Activated T-helper 17 cell treated with anti-CD3 and anti-CD28 coated beads, Interleukin-2, amount 50 U/mL, for 72 hours (primary cell): ENCODE measurements around the gene PSTPIP1. TPM values are rescaled to one million over a fixed set of nuclear protein-coding genes. Genes with fewer than 3 reads are reported as not detected.

Experiments
- ATAC-seq: fragments of 150-1000 bp; cut with Tn5 transposase; replicated peaks from 2 replicates; pipeline ENCODE4 v1.10.0; 2021; ENCODE audit warnings: mild to moderate bottlenecking, moderate library complexity
- H3K27ac Mint-ChIP-seq: one replicate; pipeline ENCODE4 v1.8.0; 2022; ENCODE audit warnings: mixed read lengths
- H3K27me3 Mint-ChIP-seq: one replicate; pipeline ENCODE4 v1.8.0; 2022; ENCODE audit warnings: mixed read lengths
- H3K36me3 Mint-ChIP-seq: one replicate; pipeline ENCODE4 v1.8.0; 2022; ENCODE audit warnings: low read depth, mild to moderate bottlenecking, mixed read lengths
- H3K4me1 Mint-ChIP-seq: one replicate; pipeline ENCODE4 v1.8.0; 2022; ENCODE audit warnings: mixed read lengths
- H3K4me3 Mint-ChIP-seq: one replicate; pipeline ENCODE4 v1.8.0; 2022; ENCODE audit warnings: mild to moderate bottlenecking, mixed read lengths
- H3K9me3 Mint-ChIP-seq: one replicate; pipeline ENCODE4 v1.8.0; 2022; ENCODE audit warnings: mixed read lengths
- total RNA-seq, 2 donors: library from RNA; stranded (reverse); gene quantifications; one replicate each; pipeline ENCODE4 v1.2.3, GENCODE V29; 2022

Gene PSTPIP1
- total RNA-seq, 2 donors from 2014 or later = 125 to 137 TPM

DNA sequence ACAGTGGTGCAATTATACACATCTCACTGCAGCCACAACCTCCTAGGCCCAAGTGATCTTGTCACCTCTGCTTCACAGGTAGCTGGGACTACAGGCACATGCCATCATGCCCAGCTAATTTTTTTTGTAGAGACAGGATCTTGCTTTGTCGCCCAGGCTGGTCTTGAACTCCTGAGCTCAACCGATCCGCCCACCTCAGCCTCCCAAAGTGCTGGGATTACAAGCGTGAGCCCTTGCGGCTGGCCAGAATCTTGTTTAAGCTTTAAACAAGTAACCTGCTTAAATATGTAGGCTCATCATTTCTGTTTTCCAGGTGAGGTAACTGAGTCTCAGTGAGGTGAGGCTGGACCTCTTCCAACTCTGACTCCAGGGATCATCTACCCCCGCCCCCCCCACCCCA is 7.7 kb upstream of the PSTPIP1 start:
- Mint-ChIP-seq H3K36me3 (peaks cover 8% of the 10 kb centered on the region), H3K4me1 (peaks cover 10% of the 10 kb centered on the region), H3K27ac (peak overlapping the region; percentile 98), H3K9me3 (no peaks in the 10 kb centered on the region), H3K4me3 (peak overlapping the region; percentile 85), H3K27me3 (no peaks in the 10 kb centered on the region)
- no peak for ATAC-seq

DNA sequence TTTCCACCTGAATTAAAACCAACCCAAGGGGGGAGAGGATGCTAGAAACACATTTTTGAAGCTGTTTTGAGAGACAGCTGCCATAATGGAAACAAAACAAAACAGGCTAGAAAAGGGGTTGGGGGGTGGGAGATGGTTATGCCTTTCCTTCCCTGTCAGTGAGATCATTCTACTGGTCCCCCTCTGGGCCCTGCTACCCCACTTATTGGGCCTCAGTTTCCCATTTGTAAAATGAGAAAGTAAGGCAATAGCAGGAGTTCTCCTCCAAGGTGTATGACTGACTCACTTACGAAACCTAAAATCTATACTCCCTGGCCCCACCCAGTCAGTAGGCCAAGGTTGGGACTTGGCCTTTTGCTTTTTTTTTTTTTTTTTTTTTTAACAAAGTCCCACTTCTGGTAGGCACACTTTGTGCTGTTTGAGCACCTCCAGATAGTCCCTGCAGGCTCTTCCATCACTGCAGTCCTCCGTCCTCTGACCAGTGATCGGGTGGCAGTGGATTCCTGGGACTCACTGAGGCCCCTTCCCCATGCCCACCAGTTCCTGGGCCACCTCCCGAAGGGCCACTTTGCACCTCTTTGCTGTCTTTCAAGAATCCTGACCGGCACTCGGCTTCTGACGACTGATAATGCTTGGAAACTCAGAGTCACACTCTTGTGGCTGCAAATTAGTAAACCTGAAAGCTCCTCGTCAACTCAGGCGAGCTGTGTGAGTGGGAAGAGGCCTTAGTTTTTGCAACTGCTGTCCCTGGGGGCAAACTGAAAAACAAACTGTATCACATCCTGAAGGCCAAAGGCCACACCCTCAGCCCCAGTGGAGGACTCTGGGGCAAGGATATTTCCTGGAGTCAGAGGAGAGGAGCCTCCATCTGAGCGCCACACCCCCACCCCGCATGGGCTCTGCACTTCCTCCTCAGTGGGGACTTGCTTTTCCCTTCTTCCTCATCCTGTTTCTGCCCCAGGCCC is 6.7 kb upstream of the PSTPIP1 start:
- no peaks in the 10 kb centered on the region for H3K9me3 Mint-ChIP-seq
- peaks cover 12% of the 10 kb centered on the region for H3K4me1 Mint-ChIP-seq
- no peaks in the 10 kb centered on the region for H3K27me3 Mint-ChIP-seq

DNA sequence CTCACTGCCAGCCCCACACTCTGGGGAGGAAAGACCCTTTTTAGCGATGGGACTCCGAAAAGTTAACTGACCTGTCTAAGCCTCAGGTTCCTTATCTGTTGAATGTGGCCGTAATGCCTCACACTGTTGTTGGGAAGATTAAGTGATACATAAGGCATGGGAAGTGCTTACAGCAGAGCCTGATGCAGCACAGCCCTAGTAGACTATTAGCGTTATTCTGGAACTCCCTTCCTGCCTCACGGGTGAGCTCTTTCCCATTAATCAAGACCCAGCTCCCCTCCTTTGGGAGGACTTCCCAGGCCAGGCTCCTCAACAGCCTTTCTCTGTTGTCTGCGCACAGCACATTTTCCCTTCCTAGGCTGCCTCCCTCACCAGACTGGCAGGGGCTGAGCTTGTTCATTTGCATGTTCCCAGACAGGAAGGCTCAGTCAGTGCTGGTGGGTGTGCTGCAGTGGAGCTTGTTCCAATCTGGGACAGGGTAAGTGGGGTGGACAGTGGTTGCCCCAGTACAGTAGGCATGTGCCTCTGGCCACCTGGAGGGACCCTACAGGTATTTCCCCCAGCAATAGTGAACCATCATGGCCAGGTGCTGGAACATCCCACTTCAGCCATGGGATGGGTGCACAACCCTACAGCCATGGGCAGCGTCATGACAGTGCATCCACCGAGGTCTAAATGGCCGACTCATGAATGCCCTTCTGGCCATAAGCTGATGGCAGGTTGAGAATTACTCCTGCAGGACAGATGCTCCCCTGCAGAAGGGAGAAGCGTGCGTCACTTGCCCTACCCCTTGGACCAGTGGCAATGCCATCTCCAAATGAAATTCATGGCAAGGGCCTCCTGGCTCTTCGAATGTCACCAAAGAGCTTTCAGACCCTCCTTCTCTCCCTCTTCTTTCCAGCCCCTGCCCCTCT is 5.8 kb upstream of the PSTPIP1 start:
- Mint-ChIP-seq H3K36me3 (peaks cover 8% of the 10 kb centered on the region), H3K27ac (peak overlapping the region; percentile 98), H3K9me3 (no peaks in the 10 kb centered on the region), H3K4me3 (peak overlapping the region; percentile 85), H3K4me1 (peaks cover 22% of the 10 kb centered on the region), H3K27me3 (no peaks in the 10 kb centered on the region)
- ATAC-seq = peak; percentile 16

More for the DNA sequence above, 6.7 kb upstream of the PSTPIP1 start:
- Mint-ChIP-seq H3K27ac (peak overlapping the region; percentile 98), H3K4me3 (peak overlapping the region; percentile 85), H3K36me3 (peaks cover 8% of the 10 kb centered on the region)
- peak; percentile 92 for ATAC-seq

DNA sequence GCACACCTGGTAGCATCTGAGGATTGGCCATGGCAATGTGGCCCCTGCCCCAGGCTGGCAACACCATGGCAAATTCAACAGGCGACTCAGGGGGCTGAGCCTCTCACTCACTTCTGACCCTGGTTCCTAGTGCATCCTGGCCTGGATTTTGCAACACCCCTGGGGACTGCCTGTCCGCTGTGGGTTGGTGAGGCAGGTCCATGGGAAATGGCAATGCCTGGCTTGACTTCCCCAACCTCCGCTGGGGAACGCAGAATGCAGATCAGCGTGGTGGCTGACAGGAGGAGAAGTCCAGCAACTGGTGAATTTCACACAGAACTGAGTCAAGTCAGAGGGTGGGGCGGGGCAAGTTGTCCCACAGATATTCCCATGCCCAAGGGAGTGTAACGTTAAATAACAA is 3.9 kb upstream of the PSTPIP1 start:
- H3K36me3 Mint-ChIP-seq = peaks cover 17% of the 10 kb centered on the region
- peaks cover 23% of the 10 kb centered on the region for H3K4me1 Mint-ChIP-seq
- ATAC-seq = no peak
- H3K27ac Mint-ChIP-seq = peak overlapping the region; percentile 98
- H3K27me3 Mint-ChIP-seq = no peaks in the 10 kb centered on the region
- H3K4me3 Mint-ChIP-seq = no peak overlapping the region
- no peaks in the 10 kb centered on the region for H3K9me3 Mint-ChIP-seq

DNA sequence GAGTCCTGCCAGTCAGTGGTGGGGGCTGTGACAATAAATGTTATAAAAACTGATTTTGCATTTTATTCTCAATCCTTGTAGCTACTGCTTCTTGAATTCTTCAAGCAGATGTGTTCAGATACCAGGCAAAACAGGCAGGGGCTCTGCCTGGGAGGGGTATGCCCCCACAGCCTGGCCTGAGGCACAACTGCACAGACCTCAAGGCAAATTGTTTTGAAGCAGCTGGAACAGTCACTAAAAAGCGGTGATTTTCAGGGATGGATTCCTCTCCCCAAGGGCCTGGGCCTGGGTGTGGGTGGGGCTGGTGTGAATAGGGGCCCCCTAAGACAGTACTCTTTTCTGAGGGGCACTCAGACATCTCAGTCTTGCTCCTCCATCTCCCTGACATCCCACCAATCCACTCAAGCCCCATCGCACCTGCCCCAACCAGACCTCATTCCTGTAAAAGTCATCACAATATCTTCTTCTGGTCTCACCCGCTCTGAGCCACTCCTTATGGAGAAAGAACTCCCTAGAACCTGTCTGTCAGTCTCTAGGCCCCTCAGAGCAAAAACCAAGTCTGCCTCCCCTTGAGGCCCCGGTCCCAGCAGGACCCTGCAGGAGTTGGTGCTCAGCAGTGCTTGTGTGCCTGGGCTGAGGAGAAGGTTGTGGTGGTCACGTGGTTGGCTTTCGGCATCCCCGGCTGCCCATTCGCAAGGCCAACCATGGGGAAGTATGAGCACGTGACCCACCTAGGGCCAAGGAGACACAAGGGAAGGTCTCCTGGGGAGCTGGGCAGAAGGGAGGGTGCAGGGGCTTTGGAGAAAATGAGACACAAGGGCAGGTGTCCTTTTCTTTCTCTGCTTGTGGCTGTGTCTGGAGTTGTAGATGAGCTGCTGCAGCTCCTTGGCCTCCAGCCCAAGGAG is 2.9 kb upstream of the PSTPIP1 start:
- Mint-ChIP-seq H3K27me3 (no peaks in the 10 kb centered on the region), H3K9me3 (no peaks in the 10 kb centered on the region), H3K36me3 (peaks cover 27% of the 10 kb centered on the region), H3K4me1 (peaks cover 23% of the 10 kb centered on the region), H3K4me3 (no peak overlapping the region), H3K27ac (no peak overlapping the region)
- no peak for ATAC-seq

DNA sequence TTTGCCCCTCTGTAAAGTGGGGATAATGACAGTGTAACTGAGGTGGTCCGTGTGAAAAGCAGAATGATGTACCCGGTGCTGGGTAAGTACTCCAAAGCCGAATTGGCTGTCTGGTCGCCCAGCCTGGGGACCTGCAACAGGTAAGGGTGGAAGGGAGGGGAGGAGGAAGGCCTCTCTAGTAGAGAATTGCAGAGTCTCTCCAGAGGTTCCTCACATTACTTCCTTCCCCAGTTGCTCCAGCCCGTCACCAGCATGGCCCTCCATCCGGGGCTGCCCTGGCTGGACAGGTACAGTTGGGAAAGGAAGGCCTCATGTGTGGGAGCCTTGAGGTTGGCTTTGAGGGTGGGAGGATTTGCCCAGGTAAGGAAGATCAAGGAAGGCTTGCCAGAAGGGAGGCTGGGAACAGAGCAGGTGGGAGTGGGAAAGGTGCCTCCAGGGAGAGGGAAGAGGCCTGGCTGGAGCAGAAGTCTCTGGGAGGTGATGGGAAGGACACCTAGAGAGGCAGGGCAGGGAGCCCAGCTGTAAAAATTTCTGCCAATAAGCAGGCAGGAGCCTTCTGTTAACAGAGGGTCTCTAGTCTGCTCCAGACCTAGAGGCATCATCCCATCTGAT is 1.7 kb upstream of the PSTPIP1 start:
- Mint-ChIP-seq H3K4me3 (peak overlapping the region; percentile 94), H3K27me3 (no peaks in the 10 kb centered on the region), H3K36me3 (peaks cover 38% of the 10 kb centered on the region), H3K9me3 (no peaks in the 10 kb centered on the region), H3K27ac (peak overlapping the region; percentile 95), H3K4me1 (peaks cover 33% of the 10 kb centered on the region)
- no peak for ATAC-seq

DNA sequence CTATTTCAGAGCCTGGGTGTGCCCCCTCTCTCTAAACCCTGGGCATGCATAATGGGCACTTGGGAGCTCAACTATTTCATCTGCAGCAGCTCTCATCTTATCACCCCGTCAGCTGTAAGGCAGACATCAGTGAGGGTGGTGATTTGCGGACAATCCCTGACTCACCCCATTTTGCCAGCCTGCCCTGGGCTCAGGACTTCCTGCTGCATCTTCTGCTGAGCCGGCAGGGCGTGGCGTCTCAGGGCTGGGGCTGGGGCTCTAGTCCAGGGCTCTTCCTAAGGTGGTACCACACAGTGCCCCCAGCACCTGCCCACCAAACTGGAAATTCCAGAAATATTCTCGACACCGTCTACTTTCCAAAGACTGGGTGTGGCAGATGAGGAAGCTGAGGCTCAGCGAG is 925 bp upstream of the PSTPIP1 start:
- no peaks in the 10 kb centered on the region for H3K9me3 Mint-ChIP-seq
- peak; percentile 69 for ATAC-seq
- H3K4me3 Mint-ChIP-seq = peak overlapping the region; percentile 94
- H3K4me1 Mint-ChIP-seq = peaks cover 32% of the 10 kb centered on the region
- no peaks in the 10 kb centered on the region for H3K27me3 Mint-ChIP-seq
- peaks cover 39% of the 10 kb centered on the region for H3K36me3 Mint-ChIP-seq
- H3K27ac Mint-ChIP-seq = peak overlapping the region; percentile 95

DNA sequence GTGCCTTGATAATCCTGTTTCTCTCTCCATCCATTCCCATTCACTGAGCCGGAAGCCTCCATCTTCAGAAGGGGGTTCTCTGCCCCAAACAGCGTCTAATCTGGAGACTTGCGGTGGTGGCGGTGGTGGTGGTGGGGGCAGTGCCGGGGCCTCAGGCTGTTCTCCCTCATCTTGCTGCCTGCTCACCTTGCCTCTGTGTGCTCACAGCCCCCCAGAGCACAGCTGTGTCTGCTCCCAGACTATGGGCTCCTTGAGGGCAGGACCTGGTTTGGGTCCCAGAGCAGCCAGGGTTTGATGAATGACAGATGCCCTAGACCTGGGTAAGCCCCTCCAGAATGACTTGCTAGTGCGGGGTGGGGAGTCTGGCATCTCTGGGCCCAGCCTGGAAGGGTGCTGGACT is 430 bp upstream of the PSTPIP1 start:
- peak; percentile 11 for ATAC-seq
- Mint-ChIP-seq H3K27me3 (no peaks in the 10 kb centered on the region), H3K36me3 (peaks cover 44% of the 10 kb centered on the region), H3K27ac (peak overlapping the region; percentile 95), H3K4me1 (peaks cover 32% of the 10 kb centered on the region), H3K9me3 (no peaks in the 10 kb centered on the region), H3K4me3 (peak overlapping the region; percentile 94)

DNA sequence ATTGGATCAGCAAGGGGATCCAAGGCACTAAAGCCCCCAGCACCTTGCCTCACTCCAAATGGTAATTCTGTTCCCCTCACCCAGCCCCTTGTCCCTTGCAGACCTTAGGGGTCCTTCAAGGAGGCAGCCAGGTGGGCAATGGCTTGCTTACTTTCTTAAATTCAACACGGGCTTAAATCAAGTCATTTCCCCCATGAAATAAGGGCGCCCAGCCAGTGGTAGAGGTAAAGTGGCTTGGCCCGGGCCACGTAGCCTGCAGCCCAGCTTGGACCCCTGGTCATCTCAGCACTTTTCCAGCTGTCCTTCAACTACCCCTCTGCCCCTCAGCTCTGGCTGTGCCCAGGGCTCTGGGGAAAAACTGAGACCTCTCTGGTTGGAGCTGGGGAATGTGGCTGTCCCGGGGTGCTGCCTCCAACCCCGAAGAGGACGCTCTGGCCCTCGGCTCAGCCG is 1.2 kb downstream of the PSTPIP1 start:
- ATAC-seq = no peak
- H3K4me3 Mint-ChIP-seq = peak overlapping the region; percentile 94
- H3K27me3 Mint-ChIP-seq = no peaks in the 10 kb centered on the region
- H3K36me3 Mint-ChIP-seq = peaks cover 60% of the 10 kb centered on the region
- H3K27ac Mint-ChIP-seq = peak overlapping the region; percentile 95
- H3K4me1 Mint-ChIP-seq = peaks cover 35% of the 10 kb centered on the region
- H3K9me3 Mint-ChIP-seq = no peaks in the 10 kb centered on the region

DNA sequence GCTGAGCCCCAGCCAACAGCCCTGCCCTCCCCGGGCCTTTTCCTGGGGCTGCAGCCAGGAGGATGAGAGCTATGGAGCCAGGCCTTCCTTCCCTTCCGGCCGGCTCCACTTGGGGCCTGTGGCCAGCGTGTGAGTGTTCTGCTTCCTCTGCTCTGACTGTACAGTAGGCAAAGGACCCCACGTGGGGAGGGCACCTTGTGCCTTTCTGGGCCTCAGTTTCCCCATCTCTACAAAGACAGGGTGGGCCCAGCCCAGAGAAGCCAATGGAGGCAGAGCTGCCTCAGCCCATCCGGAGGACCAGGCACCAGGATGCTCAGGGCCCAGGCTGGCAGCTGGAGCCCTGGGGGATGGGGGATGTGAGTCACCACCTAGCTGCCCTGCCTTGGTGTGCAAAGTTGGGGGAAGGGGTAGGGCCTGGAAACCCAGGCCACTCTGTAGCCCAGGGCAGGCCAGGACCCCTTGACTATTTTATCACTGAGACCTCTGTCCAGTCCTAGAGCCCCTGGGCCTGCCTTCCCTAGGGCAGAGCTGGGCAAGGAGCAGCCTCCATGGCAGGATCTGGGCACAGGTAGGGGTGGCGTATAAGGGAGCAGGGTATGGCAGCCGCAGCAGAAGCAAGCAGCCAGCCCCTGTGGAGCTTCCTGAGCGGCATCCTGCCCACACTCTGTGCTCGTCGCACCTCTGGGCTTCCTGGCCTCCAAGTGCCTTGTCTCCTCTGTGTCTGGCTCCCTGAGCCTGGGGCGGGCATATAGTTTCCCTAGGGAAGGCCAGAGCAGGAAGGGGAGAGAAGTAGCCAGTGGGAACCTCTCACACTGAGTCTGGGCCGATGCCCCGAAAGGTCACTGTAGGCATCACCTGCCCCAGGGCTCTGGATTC is 1.8 kb downstream of the PSTPIP1 start:
- peaks cover 67% of the 10 kb centered on the region for H3K36me3 Mint-ChIP-seq
- H3K27me3 Mint-ChIP-seq = no peaks in the 10 kb centered on the region
- H3K4me1 Mint-ChIP-seq = peaks cover 41% of the 10 kb centered on the region
- peak overlapping the region; percentile 95 for H3K27ac Mint-ChIP-seq
- H3K9me3 Mint-ChIP-seq = no peaks in the 10 kb centered on the region
- peak; percentile 49 for ATAC-seq
- peak overlapping the region; percentile 94 for H3K4me3 Mint-ChIP-seq

DNA sequence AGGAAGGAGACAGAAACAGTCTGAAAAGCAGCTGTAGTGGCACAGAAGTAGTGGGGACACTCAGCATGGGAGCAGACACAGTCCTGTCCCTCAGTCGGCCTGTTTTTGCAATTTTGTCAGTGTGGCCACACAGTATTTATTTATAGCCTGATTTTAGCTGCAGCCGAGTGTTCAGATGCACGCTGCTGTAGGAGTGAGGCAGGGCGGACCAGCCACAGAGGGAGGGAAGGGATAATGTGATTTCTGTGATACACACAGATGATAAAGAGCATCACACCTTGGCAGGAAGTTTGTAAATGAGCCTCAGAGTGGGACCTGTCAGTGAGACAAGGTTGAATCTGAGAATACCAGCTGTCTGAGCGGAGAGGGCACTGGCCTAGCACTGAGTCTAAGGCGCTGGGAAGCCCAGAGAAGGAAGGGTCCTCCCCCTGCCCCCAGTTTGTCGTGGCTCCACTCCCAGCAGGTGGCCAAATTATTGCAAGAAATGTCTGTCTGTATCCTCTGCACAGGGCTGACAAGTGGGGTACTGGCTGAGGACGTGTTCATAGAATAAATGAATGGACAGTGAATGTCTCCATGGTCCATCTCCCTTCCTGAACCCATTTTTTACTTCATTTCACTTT is 3.8 kb downstream of the PSTPIP1 start:
- peaks cover 53% of the 10 kb centered on the region for H3K4me1 Mint-ChIP-seq
- H3K4me3 Mint-ChIP-seq = peak overlapping the region; percentile 94
- H3K27me3 Mint-ChIP-seq = no peaks in the 10 kb centered on the region
- H3K27ac Mint-ChIP-seq = peak overlapping the region; percentile 95
- peaks cover 86% of the 10 kb centered on the region for H3K36me3 Mint-ChIP-seq
- no peak for ATAC-seq
- no peaks in the 10 kb centered on the region for H3K9me3 Mint-ChIP-seq

DNA sequence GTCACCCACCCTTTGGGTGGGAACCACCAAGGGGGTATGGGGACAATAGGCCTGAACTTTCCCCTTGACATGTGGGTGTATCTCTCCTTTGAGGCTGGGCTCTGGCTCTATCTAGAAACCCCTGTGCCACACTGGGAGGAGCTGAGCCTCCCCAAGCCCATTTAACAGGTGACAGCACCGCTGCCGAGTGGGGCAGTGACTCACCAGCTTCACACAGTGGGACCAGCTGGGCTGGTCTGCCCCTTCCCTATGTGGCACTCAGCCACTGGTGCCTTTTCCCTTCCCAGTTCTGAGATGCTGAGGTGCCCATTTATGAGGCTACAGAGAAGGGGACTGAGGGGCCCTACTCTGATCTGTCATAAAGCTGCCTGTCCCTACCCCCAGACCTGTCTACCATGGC is 5.1 kb downstream of the PSTPIP1 start:
- Mint-ChIP-seq H3K4me1 (peaks cover 60% of the 10 kb centered on the region), H3K27ac (no peak overlapping the region), H3K4me3 (peak overlapping the region; percentile 94), H3K36me3 (peaks cover 97% of the 10 kb centered on the region), H3K9me3 (no peaks in the 10 kb centered on the region), H3K27me3 (no peaks in the 10 kb centered on the region)
- no peak for ATAC-seq
